ENCODE data around the gene TTC7B.
"Not testable (repeated sequence)": the region's sequence is repeated elsewhere in the genome, so short reads cannot be mapped to it uniquely, and the experiment has no call there.

The TTC7B gene

DNA sequence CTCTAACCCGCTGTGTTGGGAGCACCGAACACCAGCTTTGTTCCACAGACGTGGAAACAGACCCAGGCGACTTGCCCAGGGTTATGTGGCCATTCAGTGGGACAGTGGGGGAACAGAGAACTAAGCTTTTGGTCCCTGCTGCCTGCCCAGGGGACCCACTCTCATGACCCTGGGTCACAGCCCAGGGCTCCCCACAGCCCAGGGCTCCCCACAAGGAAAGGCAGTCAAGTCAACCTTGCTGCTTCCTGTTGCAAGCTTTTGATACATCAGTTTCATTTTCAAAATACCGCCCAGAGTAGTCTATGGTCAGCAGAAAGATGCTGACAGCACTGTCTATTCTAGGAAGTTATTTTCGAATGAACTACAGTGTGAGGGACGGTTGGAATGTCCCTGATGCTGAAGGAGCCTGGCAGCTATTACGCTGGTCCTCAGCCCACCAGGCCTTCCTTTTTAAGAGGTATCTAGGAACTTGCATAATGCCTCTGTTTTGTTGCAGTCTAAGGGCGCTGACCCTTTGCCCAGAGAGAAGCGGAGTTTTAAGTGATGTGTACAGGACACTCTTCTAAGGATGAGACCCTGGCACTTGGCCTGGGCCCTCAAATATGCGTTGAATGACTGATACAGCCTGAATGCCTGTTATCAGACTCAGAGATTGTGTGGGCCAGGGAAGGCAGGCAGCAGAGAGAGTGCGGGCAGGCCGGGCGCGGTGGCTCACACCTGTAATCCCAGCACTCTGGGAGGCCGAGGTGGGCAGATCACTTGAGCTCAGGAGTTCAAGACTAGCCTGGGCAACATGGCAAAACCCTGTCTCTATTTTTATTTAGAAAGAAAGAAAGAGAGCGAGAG, 12.6 kb upstream of the TTC7B start:
- TF ChIP-seq, protein P1, sequence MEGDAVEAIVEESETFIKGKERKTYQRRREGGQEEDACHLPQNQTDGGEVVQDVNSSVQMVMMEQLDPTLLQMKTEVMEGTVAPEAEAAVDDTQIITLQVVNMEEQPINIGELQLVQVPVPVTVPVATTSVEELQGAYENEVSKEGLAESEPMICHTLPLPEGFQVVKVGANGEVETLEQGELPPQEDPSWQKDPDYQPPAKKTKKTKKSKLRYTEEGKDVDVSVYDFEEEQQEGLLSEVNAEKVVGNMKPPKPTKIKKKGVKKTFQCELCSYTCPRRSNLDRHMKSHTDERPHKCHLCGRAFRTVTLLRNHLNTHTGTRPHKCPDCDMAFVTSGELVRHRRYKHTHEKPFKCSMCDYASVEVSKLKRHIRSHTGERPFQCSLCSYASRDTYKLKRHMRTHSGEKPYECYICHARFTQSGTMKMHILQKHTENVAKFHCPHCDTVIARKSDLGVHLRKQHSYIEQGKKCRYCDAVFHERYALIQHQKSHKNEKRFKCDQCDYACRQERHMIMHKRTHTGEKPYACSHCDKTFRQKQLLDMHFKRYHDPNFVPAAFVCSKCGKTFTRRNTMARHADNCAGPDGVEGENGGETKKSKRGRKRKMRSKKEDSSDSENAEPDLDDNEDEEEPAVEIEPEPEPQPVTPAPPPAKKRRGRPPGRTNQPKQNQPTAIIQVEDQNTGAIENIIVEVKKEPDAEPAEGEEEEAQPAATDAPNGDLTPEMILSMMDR (conservative IDR thresholded peaks at IDR 0.05), result no peak
- peak overlapping the region; percentile 43; the same call in 1 of the 2 replicates for H3K27ac ChIP-seq

DNA sequence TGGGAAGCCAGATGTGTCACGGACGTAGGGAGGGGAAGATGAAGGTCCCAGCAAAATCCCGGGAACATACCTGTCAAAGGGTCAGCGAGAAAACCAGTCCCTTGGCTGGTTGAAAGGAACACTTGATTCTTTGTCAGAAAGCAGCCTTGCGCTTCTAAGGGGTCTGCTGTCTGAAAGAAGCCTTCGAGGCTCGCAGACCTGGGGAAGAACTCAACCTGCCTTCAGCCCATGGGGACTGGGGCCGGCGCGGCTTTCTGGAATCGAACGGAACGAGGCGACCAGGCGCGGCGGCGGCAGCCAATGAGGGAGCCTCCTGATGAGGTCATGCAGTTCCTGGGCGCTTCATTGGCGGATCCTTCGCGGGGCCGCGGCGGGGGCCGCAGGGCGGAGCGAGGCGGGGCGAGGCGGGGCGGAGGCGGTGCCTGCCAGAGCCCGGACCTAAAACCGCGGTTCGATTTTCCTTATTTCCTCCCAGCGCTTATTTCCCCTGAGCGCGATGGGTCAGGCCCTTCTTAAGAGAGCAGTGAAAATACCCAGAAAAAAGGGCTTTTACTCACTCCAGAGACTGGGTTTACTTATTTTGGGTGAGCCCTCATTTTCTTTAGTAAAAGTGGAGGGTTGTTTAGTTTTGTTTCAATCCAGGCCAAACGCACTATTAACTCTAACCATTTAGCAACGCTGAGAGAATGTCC, 11.8 kb upstream of the TTC7B start:
- TF ChIP-seq, protein P1 (conservative IDR thresholded peaks at IDR 0.05), result no peak
- peak overlapping the region; percentile 43; the same call in 1 of the 2 replicates for H3K27ac ChIP-seq

DNA sequence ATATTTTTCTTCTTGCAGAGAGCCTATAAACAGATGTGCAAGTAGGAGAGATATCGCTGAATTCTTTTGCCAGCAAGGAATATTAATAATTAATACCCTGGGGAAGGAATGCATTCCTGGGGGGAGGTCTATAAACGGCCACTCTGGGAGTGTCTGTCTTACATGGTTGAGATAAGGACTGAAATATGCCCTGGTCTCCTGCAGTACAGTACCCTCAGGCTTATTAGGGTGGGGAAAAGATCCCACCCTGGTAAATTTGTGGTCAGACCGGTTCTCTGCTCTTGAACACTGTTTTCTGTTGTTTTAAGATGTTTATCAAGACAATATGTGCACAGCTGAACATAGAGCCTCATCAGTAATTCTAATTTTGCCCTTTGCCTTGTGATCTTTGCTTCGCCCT, 7.3 kb upstream of the TTC7B start:
- not testable (repeated sequence) for H3K27ac ChIP-seq

DNA sequence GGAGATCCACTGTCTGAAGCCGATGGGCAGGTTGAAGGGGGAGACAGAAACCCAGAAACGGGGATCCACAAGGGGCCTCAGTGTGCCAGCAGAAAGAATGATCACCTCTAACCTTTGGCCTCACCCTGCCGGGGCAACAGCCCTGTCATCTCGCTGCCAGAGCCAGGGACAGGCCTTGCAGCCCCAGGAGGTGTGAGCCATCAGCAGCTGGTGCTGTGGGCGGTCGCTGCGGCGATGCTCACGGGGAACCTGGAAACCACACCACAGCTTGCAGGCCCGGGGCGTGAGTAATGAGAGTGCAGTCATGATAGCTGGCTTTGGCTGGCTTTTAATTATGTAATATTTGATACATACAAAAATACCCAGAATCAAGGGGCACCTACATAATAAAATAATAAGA, 4.7 kb upstream of the TTC7B start:
- no peak overlapping the region for H3K27ac ChIP-seq
- TF ChIP-seq, protein P1 (conservative IDR thresholded peaks at IDR 0.05), result no peak

DNA sequence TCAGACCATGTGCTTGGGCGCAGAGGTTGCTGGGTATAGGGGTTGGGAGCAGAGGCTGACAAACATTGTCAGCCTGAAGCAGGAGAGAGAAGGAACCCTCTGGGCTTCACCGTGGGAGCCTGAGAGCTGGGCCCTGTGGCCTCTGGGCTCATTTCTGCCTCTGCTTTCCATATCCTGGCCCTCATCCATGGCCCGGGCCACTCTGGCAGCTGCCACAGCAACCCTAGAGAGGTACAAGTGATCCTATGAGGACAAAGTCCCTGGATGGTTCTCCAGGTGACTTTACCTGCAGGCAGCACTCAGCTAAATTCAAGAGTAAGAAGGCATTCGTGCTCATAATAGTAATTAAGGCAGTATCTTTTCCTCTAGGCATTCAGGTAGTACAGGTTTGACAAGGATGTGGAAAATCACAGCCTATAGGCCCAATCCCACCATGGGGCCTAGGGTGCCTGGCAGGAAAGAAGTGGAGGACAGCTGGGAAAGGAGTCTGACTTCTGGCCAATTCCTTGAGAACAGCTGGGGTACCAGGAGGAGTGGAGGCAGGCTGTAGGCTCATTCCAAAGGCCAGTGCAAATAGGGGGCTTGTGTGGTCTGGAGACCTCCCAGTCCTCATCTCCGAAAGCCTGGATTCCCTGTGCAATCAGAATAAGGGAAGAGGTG, 3.6 kb upstream of the TTC7B start:
- peak overlapping the region; percentile 56 for H3K27ac ChIP-seq
- TF ChIP-seq, protein P1 (conservative IDR thresholded peaks at IDR 0.05), result no peak

DNA sequence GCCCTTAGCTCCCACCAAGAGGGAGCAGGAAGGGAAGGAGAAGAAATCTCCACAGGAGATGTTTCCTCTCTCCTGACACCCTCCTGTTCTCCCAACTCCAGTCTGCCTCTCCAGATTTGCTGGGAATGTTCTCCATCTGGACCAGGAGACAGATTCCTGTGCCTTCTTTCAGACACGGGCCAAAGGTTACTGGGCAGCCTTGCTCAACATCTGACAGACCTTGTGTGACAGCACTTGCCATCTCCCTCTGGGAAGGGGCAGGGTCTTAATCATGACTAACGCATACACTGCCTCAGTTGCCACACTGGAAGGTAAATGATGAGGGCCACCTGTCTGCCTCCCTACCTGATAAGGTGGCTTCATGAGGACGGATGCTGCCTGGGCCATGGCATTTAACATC, 2.5 kb upstream of the TTC7B start:
- TF ChIP-seq, protein P1 (conservative IDR thresholded peaks at IDR 0.05), result no peak
- no peak overlapping the region for H3K27ac ChIP-seq

DNA sequence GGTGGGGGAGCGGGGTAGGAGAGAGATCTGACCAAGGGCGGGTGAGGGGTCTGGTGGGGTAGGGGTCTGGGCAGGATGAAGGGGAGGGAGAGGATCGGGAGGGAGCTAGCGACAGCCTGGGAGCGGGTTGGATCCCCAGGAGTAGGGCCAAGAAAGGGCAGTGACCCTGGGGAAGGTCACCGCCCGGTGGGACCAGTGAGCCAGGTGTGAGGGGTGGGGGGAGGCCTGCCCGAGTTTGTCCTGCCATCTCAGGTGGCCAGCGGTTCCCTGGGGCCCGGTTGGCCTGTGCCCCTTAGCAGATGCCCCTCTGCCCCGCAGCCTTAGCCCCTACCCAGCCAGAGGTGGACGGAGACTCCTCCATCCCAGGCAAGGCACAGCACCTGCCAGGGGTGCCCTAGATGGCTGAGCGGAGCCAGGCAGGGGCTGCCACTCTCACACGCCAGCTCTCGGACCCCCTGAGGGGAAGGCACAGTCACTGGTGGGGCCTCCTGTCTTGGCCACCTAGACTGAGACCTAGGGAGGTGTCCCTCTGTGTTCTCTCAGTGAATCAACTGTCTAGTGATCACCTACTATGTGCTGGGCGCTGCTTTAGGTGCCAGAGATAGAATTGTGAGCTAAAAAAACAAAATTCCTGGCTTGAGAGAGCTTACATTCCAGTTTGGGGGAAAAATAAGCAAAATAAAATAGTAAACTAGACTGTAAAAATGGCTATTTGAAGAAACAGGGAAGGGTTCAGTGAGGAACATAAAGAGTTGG, 629 bp upstream of the TTC7B start:
- peak overlapping the region; percentile 87; the same call in 1 of the 2 replicates for H3K27ac ChIP-seq
- TF ChIP-seq, protein P1 (conservative IDR thresholded peaks at IDR 0.05), result peak; percentile 26
